Activated T-helper 2 cell treated with anti-CD3 and anti-CD28 coated beads, Interferon-gamma antibody, Interleukin-2, Interleukin-4, amounts not matched to agents 10 μg/mL and 5 μg/mL and 100 μg/mL, durations not matched to agents 14 hours and 24 hours and 36 hours (primary cell): Measurements from ENCODE around the gene BGLAP. TPM values are rescaled to one million over a fixed set of nuclear protein-coding genes. Genes with fewer than 3 reads are reported as not detected.

Source experiments
- DNase-seq: peaks from one replicate; pipeline ENCODE4 v3.0.0; 2021; ENCODE audit warnings: low spot score
- H3K27ac Mint-ChIP-seq: one replicate; pipeline ENCODE4 v1.8.0; 2021; ENCODE audit warnings: mixed read lengths
- H3K27me3 Mint-ChIP-seq: one replicate; pipeline ENCODE4 v1.8.0; 2021; ENCODE audit warnings: low read depth, mixed read lengths
- H3K36me3 Mint-ChIP-seq: one replicate; pipeline ENCODE4 v1.8.0; 2021; ENCODE audit warnings: low read depth, mixed read lengths
- H3K4me1 Mint-ChIP-seq: one replicate; pipeline ENCODE4 v1.8.0; 2021; ENCODE audit warnings: low read depth, mixed read lengths
- H3K4me3 Mint-ChIP-seq: one replicate; pipeline ENCODE4 v1.8.0; 2021; ENCODE audit warnings: low read depth, mild to moderate bottlenecking, moderate library complexity, mixed read lengths
- H3K9me3 Mint-ChIP-seq: one replicate; pipeline ENCODE4 v1.8.0; 2021; ENCODE audit warnings: mixed read lengths
- intact Hi-C: fragments of 100-400 bp; cut with micrococcal nuclease; formaldehyde crosslinking; loops from one replicate; pipeline ENCODE4 v1.15.1; 2023
- total RNA-seq: library from RNA; stranded (reverse); gene quantifications from 2 replicates; pipeline ENCODE4 v1.2.3, GENCODE V29; 2022

Gene BGLAP
- total RNA-seq, 1 donor from 2014 or later, result 2.2 TPM

GRCh38 chr1:156229809-156230472 is 12.0 kb upstream of the BGLAP start:
- DNase-seq, result no peak
- intact Hi-C loops, result no loop called here
- Mint-ChIP-seq H3K4me1 (peaks cover 22% of the 10 kb centered on the region), H3K4me3 (no peak overlapping the region), H3K9me3 (no peaks in the 10 kb centered on the region), H3K36me3 (peaks cover 53% of the 10 kb centered on the region), H3K27me3 (no peaks in the 10 kb centered on the region), H3K27ac (no peak overlapping the region)

GRCh38 chr1:156230473-156230837 is 11.5 kb upstream of the BGLAP start:
- DNase-seq, result no peak
- Mint-ChIP-seq H3K4me1 (peaks cover 20% of the 10 kb centered on the region), H3K9me3 (no peaks in the 10 kb centered on the region), H3K27me3 (no peaks in the 10 kb centered on the region), H3K27ac (no peak overlapping the region), H3K36me3 (peaks cover 50% of the 10 kb centered on the region), H3K4me3 (no peak overlapping the region)
- intact Hi-C loops, result no loop called here

DNA sequence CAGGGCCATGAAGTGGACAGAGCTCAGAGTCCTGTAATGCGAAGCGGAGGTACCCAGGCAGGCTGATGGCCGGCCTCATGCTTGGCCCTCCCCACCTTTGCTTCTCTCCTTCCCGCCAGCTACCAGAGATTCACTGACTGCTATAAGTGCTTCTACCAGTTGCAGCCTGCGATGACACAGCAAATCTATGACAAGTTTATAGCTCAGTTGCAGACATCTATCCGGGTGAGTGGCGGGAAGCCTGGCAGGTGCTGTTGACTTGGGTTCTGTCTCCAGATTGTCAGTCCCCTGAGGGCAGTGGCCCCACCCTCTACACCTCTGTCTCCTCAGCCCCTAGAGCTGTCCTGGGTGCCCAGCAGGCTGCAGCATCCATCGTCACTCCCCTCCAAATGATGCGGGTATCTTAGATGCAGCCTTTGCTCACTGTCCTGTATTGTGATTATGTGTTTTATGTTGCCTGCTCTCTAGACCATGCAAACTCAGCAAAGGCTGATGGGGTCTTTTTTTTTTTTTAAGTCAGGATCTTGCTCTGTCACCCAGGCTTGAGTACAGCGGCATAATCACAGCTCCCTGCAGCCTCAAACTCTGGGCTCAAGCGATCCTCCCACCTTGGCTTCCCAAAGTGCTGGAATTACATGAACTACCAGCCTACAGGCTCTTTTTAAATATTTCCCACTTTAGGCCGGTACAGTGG is 9.6 kb upstream of the BGLAP start:
- H3K27ac Mint-ChIP-seq, result no peak overlapping the region
- no peaks in the 10 kb centered on the region for H3K27me3 Mint-ChIP-seq
- H3K4me1 Mint-ChIP-seq, result peaks cover 10% of the 10 kb centered on the region
- no peak for DNase-seq
- intact Hi-C loops, result no loop called here
- H3K9me3 Mint-ChIP-seq, result no peaks in the 10 kb centered on the region
- no peak overlapping the region for H3K4me3 Mint-ChIP-seq
- H3K36me3 Mint-ChIP-seq, result peaks cover 53% of the 10 kb centered on the region

DNA sequence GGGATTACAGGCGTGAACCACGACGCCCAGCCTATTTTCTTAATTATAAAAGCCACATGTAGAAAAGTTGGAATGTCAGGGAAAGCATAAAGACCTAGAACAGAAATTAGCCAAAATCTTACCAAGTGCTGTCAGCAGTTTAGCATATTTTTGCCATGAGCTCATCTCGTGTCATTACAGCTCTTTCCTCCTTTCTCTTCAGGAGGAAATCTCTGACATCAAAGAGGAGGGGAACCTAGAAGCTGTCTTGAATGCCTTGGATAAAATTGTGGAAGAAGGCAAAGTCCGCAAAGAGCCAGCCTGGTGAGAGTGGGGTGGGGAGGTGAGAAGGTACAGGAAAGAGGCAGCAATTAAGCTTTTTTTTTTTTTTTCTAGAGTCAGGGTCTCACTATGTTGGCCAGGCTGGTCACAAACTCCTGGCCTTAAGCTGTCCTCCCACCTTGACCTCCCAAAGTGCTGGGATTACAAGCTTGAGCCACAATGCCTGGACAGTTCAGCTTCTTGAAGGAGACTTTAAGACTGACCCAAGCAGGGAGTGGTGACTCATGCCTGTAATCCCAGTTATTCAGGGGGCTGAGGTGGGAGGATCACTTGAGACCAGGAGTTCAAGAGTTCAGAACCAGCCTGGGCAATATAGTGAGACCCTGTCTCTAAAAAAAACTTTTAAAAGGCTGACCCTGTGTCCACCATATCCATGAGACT is 8.4 kb upstream of the BGLAP start:
- H3K4me1 Mint-ChIP-seq, result peaks cover 8% of the 10 kb centered on the region
- no peak for DNase-seq
- H3K27ac Mint-ChIP-seq, result peak overlapping the region; percentile 42
- peaks cover 55% of the 10 kb centered on the region for H3K36me3 Mint-ChIP-seq
- no peak overlapping the region for H3K4me3 Mint-ChIP-seq
- no peaks in the 10 kb centered on the region for H3K9me3 Mint-ChIP-seq
- intact Hi-C loops, result no loop called here
- H3K27me3 Mint-ChIP-seq, result no peaks in the 10 kb centered on the region

DNA sequence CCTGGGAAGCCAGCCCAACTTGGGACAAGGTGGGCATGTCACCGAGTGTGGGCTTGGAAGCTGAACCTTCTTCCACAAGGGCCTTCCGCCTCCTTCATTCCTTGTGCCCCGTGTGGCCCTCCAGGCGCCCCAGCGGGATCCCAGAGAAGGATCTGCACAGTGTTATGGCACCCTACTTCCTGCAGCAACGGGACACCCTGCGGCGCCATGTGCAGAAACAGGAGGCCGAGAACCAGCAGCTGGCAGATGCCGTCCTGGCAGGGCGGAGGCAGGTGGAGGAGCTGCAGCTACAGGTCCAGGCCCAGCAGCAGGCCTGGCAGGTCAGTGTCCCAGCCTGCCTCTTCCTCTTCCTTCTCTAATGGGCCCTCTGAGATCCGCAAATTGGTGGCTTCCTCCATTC is 5.8 kb upstream of the BGLAP start:
- no peak for DNase-seq
- intact Hi-C loops, result no loop called here

DNA sequence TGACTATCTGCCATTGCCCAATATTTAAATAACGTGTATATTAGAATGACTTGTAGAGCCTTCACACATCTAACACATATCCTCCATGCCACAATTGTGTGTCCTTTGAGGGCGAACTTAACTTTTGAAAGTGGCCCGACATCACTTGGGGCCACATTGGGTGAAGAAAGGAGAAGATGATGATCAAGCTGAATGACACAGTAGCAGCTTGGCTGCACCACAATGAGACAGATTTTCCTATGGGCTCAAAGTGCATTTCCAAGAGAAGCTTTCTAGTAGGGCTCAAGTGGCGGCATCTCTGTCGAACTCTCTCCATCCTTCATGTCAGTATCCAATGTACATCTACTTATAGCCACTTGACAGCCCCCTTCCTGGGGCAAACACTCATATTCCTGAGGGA is 3.7 kb upstream of the BGLAP start:
- H3K4me1 Mint-ChIP-seq, result peaks cover 3% of the 10 kb centered on the region
- no peak overlapping the region for H3K27ac Mint-ChIP-seq

More for the DNA sequence above, 5.8 kb upstream of the BGLAP start:
- H3K4me1 Mint-ChIP-seq, result peaks cover 3% of the 10 kb centered on the region
- H3K27me3 Mint-ChIP-seq, result no peaks in the 10 kb centered on the region
- H3K9me3 Mint-ChIP-seq, result no peaks in the 10 kb centered on the region
- H3K36me3 Mint-ChIP-seq, result peaks cover 59% of the 10 kb centered on the region
- no peak overlapping the region for H3K27ac Mint-ChIP-seq
- no peak overlapping the region for H3K4me3 Mint-ChIP-seq

GRCh38 chr1:156241311-156241811 is 623 bp upstream of the BGLAP start:
- Mint-ChIP-seq H3K27ac (no peak overlapping the region), H3K27me3 (no peaks in the 10 kb centered on the region), H3K4me3 (no peak overlapping the region), H3K4me1 (peaks cover 17% of the 10 kb centered on the region), H3K36me3 (peaks cover 36% of the 10 kb centered on the region), H3K9me3 (no peaks in the 10 kb centered on the region)
- intact Hi-C loops, result no loop called here
- no peak for DNase-seq

More for the DNA sequence above, 3.7 kb upstream of the BGLAP start:
- Mint-ChIP-seq H3K27me3 (no peaks in the 10 kb centered on the region), H3K36me3 (peaks cover 53% of the 10 kb centered on the region), H3K4me3 (no peak overlapping the region), H3K9me3 (no peaks in the 10 kb centered on the region)
- intact Hi-C loops, result no loop called here
- DNase-seq, result no peak

GRCh38 chr1:156242738-156243137 is 754 bp downstream of the BGLAP start:
- intact Hi-C loops, result no loop called here
- Mint-ChIP-seq H3K27ac (peak overlapping the region; percentile 50), H3K27me3 (no peaks in the 10 kb centered on the region), H3K9me3 (no peaks in the 10 kb centered on the region), H3K36me3 (peaks cover 26% of the 10 kb centered on the region), H3K4me3 (no peak overlapping the region), H3K4me1 (peaks cover 17% of the 10 kb centered on the region)
- DNase-seq, result no peak

DNA sequence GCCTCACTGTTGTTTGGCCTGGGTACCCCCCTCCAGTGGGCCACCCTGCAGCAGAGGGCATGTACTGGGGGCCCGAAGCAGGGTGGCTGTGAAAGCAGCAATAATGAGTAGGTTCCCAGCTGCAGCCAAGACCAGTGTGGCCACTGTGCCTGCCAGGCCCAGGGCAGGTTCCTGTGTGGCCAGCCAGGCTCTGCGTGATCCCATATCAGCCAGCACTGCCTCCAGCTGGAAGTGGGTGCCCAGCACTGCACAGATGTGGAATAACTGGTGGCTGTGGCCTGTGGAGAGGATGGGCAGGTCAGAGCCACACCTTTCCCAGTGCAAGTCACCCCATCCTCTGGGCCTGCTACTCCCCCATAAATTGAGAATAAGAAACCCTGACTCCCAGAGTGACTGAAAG is 2.1 kb downstream of the BGLAP start:
- peaks cover 20% of the 10 kb centered on the region for H3K36me3 Mint-ChIP-seq
- H3K27ac Mint-ChIP-seq, result no peak overlapping the region
- H3K9me3 Mint-ChIP-seq, result no peaks in the 10 kb centered on the region
- H3K4me1 Mint-ChIP-seq, result peaks cover 14% of the 10 kb centered on the region
- intact Hi-C loops, result no loop called here
- no peaks in the 10 kb centered on the region for H3K27me3 Mint-ChIP-seq
- H3K4me3 Mint-ChIP-seq, result no peak overlapping the region
- no peak for DNase-seq

DNA sequence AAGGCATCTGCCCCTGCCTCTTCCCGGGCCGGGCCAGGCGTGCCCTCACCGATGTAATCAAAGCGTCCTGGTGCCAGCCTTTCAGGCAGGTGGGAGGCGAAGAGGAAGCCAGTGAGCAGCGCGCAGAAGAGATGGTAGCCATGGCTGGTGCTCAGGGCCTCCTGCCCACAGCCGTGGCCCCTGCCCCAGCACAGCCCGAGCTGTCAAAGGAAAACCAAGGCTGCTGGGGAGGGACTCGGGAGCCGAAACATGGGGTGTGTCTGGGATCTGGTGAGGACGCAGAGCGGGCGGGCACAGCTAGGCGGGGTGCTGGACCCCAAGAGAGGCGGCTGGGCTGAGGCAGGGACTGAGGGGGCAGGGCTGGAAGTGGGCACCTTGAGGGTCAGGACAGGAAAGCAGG is 2.7 kb downstream of the BGLAP start:
- Mint-ChIP-seq H3K36me3 (peaks cover 19% of the 10 kb centered on the region), H3K4me1 (peaks cover 14% of the 10 kb centered on the region), H3K4me3 (peak overlapping the region; percentile 45), H3K9me3 (no peaks in the 10 kb centered on the region), H3K27ac (no peak overlapping the region), H3K27me3 (no peaks in the 10 kb centered on the region)
- no peak for DNase-seq
- intact Hi-C loops, result no loop called here

DNA sequence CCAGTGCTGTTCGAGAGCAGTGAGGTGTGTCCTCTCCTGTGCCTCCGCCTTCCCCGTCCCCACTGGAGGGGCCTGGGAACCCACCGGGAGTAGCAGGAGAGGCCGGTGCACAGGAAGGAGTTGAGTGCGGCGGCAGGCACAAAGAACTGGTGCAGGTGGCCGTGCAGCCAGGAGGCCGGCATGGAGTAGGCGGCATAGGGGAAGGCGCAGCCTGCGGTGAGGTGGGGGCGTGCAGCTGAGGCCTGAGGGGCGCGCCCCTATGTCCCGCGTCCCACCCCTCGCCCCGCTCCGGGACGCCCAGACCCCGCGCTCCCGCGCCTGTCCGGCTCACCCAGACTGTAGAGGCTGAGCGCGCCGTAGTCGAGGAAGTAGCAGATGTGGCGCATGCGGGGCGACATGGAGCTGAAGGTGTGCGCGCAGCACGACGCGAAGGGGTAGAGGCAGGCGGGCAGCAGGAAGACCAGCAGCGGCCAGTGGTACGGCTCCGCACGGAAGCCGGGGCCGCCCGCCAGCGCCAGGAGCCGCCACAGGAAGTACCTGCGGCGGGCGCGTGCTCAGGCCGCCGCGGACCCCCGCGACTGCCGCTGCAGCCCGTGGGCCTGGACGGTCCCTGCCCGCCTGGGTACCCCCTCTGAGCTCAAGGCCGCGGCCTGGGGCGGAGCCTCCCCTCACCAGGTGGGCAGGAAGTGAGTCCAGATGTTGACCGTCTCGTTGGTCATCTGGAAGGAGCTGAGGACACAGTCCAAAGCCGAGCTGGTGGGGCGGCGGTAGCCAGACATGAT is 3.7 kb downstream of the BGLAP start:
- intact Hi-C loops, result no loop called here
- H3K9me3 Mint-ChIP-seq, result no peaks in the 10 kb centered on the region
- peak overlapping the region; percentile 65 for H3K4me3 Mint-ChIP-seq
- H3K4me1 Mint-ChIP-seq, result peaks cover 14% of the 10 kb centered on the region
- H3K36me3 Mint-ChIP-seq, result peaks cover 21% of the 10 kb centered on the region
- no peaks in the 10 kb centered on the region for H3K27me3 Mint-ChIP-seq
- DNase-seq, result no peak
- H3K27ac Mint-ChIP-seq, result peak overlapping the region; percentile 58

DNA sequence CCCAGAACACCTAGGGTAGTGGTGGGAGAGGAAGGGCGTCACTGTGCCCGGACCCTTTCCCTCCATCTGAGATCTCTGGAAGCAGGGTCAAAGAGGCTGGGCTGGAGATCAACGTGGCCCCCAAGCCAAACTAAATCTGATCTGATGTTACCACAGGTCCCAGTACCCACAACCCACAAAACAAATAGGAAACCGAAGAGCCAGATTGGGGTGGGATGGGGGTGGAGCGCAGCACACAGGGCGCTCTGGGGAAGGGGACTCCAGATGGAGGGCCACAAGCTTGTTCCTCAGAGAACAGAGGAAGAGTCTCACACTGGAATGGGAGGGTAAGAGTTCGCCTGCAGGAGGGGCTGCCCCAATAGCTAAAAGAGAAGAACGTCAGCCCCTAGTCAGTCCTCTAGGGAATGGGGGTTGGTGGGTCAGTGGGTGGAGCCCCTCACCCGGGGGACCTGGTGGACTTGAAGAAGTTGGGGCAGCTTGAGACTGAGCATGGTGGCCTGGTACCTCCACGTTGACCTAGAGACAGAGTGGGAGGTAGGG is 4.3 kb downstream of the BGLAP start:
- Mint-ChIP-seq H3K9me3 (no peaks in the 10 kb centered on the region), H3K4me1 (peaks cover 14% of the 10 kb centered on the region), H3K4me3 (peak overlapping the region; percentile 8), H3K27ac (no peak overlapping the region), H3K36me3 (peaks cover 23% of the 10 kb centered on the region), H3K27me3 (no peaks in the 10 kb centered on the region)
- DNase-seq, result no peak
- intact Hi-C loops, result no loop called here
